Activated naive CD4-positive, alpha-beta T cell treated with anti-CD3 and anti-CD28 coated beads for 36 hours (primary cell): Measurements from ENCODE around the gene VSIG10L. TPM values are rescaled to one million over a fixed set of nuclear protein-coding genes. Genes with fewer than 3 reads are reported as not detected.
A peak's percentile ranks its signal among the peaks of the same experiment; 100 is the strongest.

Experiments used
- CTCF ChIA-PET: fragments of 350-600 bp; sonication (Branson Sonifier 250); formaldehyde crosslinking; loops from one replicate; lab custom pipeline; 2021; ENCODE audit warnings: antibody characterized with exemption; lab: Charles Lee
- DNase-seq: peaks from one replicate; pipeline ENCODE4 v3.0.0-alpha.2; 2020
- H3K27ac Mint-ChIP-seq: one replicate; pipeline ENCODE4 v1.8.0; 2021; ENCODE audit warnings: mild to moderate bottlenecking, mixed read lengths
- H3K27me3 Mint-ChIP-seq: one replicate; pipeline ENCODE4 v1.8.0; 2021; ENCODE audit warnings: low read depth, mixed read lengths
- H3K36me3 Mint-ChIP-seq: one replicate; pipeline ENCODE4 v1.8.0; 2021; ENCODE audit warnings: low read depth, mixed read lengths
- H3K4me1 Mint-ChIP-seq: one replicate; pipeline ENCODE4 v1.8.0; 2021; ENCODE audit warnings: low read depth, mixed read lengths
- H3K4me3 Mint-ChIP-seq: one replicate; pipeline ENCODE4 v1.8.0; 2021; ENCODE audit warnings: mild to moderate bottlenecking, moderate library complexity, mixed read lengths
- H3K9me3 Mint-ChIP-seq: one replicate; pipeline ENCODE4 v1.8.0; 2021; ENCODE audit warnings: mixed read lengths
- intact Hi-C: fragments of 100-400 bp; cut with micrococcal nuclease; formaldehyde crosslinking; loops from one replicate; pipeline ENCODE4 v1.15.1; 2023
- total RNA-seq, 2 experiments: library from RNA; stranded (reverse); gene quantifications; one replicate each; pipeline ENCODE4 v1.2.3, GENCODE V29; 2021

Gene VSIG10L
- total RNA-seq, 2 experiments from 2014 or later: 1.4 to 1.5 TPM

DNA sequence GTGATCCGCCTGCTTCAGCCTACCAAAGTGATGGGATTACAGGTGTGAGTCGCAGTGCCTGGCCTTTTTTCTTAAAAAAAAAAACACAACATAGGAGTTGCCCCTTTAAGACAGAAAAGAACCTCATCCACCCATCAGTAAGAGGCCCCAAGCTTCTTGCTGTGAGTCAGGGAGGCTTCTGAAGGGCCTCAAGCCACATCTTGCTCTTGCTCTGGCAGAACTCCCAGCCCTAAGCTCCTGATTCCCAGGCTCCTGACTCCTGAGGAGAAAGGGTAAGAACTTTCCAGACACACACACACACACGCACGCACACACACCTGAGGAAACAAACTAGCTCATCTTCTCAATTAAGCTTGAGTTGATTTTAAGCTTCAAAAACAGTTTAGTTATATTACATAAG is 17.4 kb upstream of the VSIG10L start:
- CTCF ChIA-PET: interaction anchor here (0.7 to 1.2 kb wide), 7 partner anchors 10 to 339 kb away, joined by 3 to 5 read pairs (median 3); no protein-coding TSS in a partner anchor
- no peaks in the 10 kb centered on the region for H3K9me3 Mint-ChIP-seq

DNA sequence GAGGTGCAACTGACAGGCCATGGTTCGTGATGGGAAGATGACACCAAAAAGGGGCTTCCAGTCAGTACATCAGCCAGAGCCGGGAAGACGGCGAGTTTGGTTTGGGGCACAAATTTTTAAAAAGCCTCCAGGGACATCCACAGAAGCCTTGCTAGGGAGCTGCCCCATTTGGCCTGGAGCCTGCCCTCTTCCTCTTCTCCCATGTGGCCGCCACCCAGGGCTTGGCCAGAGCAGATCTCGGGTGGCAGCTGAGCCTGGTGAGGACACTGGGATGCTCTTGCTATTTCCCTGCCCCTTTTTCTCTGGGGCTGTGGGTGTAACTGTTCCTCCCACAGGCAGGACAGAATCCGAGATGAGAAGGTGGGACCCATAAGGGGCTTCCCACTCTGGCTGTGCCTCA is 16.0 kb upstream of the VSIG10L start:
- H3K9me3 Mint-ChIP-seq: no peaks in the 10 kb centered on the region
- H3K4me1 Mint-ChIP-seq: peaks cover 27% of the 10 kb centered on the region
- intact Hi-C loops: no loop called here
- peaks cover 5% of the 10 kb centered on the region for H3K36me3 Mint-ChIP-seq
- no peaks in the 10 kb centered on the region for H3K27me3 Mint-ChIP-seq
- CTCF ChIA-PET: no interaction called here
- no peak for DNase-seq
- H3K4me3 Mint-ChIP-seq: no peak overlapping the region
- no peak overlapping the region for H3K27ac Mint-ChIP-seq

More for the DNA sequence above, 17.4 kb upstream of the VSIG10L start:
- DNase-seq: no peak
- Mint-ChIP-seq H3K4me1 (peaks cover 36% of the 10 kb centered on the region), H3K27ac (no peak overlapping the region), H3K27me3 (no peaks in the 10 kb centered on the region), H3K4me3 (no peak overlapping the region), H3K36me3 (peaks cover 5% of the 10 kb centered on the region)
- intact Hi-C loops: no loop called here

DNA sequence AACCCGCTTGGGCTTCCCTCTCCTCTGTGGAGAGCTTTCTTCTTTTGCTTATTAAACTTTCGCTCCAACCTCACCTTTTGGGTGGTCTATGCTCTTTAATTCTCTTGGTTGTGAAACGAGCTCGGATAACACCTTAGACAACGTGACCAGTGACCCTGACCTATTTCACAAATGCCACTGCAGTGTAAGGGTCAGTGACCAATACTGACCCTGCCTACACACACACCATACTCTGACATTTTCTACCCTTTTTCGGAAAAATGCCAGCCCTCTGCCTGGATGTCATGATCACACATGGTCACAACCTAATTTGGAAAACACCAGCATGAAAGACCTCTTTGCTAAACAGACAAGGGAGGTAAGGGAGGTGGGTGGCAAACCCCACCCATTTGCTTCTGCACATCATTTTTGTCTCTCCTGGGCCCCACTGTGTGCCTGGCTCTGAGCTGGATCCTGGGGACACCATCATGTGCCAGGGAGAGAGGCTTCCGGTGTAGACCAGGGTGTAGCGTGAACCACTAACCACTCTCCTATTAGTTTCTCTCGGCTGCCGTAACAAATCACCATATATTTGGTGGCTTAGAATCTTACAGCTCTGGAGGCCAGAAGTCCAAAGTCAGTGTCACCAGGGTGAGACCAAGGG is 14.3 kb upstream of the VSIG10L start:
- Mint-ChIP-seq H3K4me1 (peaks cover 21% of the 10 kb centered on the region), H3K9me3 (no peaks in the 10 kb centered on the region), H3K4me3 (no peak overlapping the region), H3K27me3 (no peaks in the 10 kb centered on the region), H3K27ac (no peak overlapping the region), H3K36me3 (peaks cover 8% of the 10 kb centered on the region)
- CTCF ChIA-PET: interaction anchor here (1.3 kb wide), 1 partner anchor 57 kb away, joined by 4 read pairs; no protein-coding TSS in a partner anchor
- intact Hi-C loops: no loop called here
- no peak for DNase-seq

DNA sequence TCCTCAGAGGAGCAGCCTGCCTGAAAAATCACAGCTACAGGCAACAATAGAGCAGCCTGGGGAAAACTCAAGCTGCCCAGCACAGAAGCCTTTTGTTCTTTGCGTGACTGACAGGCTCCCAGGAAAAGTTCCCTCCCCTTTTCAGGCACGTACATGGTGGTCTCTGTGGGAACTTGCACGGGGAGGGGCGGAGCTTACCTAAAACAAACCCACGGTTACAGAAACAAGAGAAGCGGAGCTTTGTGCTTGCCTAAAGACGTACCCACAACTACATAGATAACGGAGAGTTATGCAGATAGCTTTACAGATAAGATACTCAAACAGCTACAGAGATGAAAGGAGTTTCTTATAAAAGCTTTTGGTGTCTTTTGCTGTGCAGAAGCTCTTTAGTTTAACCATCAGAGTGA is 12.8 kb upstream of the VSIG10L start:
- peak; percentile 29 for DNase-seq
- no peaks in the 10 kb centered on the region for H3K27me3 Mint-ChIP-seq
- H3K4me1 Mint-ChIP-seq: peaks cover 17% of the 10 kb centered on the region
- intact Hi-C loops: no loop called here
- CTCF ChIA-PET: interaction anchor here (1.1 kb wide), 1 partner anchor 17 kb away, joined by 5 read pairs; no protein-coding TSS in a partner anchor
- no peak overlapping the region for H3K4me3 Mint-ChIP-seq
- no peaks in the 10 kb centered on the region for H3K9me3 Mint-ChIP-seq
- H3K27ac Mint-ChIP-seq: no peak overlapping the region
- H3K36me3 Mint-ChIP-seq: peaks cover 9% of the 10 kb centered on the region

DNA sequence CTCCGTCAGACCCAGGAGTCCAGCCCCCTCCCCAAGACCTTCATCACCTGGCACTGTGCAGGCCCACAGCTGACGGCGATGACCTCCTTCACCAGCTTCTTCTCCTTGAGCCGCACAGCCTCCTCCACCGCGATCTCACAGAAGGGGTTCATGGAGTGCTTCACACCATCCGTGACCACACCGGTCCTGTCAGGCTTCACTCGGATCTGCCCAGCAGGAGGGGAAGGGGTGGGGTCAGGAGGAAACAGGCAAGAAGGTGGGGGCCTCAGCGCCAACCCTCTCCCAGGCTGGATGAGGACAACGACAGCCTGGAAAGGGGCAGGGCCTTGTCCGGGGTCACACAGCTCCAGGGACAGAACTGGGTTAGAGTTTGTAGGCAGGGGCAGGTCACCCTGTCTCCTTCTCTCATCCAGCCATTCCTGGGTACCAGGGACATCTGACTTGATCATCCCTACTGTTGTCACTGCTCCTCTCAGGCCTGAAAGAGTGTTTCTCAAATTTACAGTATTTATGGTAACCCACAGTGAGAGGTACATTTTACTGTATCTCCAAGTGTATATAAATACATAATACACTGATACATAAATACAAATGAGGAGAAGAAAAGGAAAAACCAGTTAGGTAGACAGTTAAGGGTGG is 12.3 kb upstream of the VSIG10L start:
- CTCF ChIA-PET: interaction anchor here (1.1 kb wide), 1 partner anchor 16 kb away, joined by 5 read pairs; no protein-coding TSS in a partner anchor
- no peaks in the 10 kb centered on the region for H3K9me3 Mint-ChIP-seq
- H3K27me3 Mint-ChIP-seq: no peaks in the 10 kb centered on the region
- intact Hi-C loops: no loop called here
- no peak for DNase-seq
- H3K27ac Mint-ChIP-seq: no peak overlapping the region
- no peak overlapping the region for H3K4me3 Mint-ChIP-seq
- H3K4me1 Mint-ChIP-seq: peaks cover 17% of the 10 kb centered on the region
- H3K36me3 Mint-ChIP-seq: peaks cover 9% of the 10 kb centered on the region

DNA sequence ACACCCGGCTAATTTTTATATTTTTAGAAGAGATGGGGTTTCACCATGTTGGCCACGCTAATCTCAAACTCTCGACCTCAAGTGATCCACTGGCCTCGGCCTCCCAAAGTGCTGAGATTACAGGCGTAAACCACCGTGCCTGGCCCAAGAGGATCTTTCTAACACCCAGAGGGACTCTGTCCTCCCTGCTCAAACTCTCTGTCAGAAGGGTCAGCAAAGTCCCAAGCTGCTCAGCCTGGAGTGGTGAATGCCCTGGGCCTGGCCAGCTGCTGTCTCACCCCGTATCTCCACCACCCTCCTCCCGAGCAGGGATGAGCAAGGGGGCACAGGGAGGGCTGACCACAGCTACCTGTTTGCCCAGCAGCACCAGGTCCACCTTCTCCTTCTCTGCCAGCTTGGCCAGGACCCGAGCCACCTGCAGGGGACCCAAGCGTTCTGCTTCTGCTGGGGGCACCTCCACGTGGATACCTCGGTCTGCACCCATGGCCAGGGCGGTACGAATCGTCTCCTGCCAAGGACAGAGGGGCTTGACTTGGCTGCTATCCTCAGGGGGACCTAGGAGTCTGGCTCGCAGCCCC is 10.9 kb upstream of the VSIG10L start:
- no peak for DNase-seq
- no peak overlapping the region for H3K27ac Mint-ChIP-seq
- H3K4me1 Mint-ChIP-seq: peaks cover 17% of the 10 kb centered on the region

DNA sequence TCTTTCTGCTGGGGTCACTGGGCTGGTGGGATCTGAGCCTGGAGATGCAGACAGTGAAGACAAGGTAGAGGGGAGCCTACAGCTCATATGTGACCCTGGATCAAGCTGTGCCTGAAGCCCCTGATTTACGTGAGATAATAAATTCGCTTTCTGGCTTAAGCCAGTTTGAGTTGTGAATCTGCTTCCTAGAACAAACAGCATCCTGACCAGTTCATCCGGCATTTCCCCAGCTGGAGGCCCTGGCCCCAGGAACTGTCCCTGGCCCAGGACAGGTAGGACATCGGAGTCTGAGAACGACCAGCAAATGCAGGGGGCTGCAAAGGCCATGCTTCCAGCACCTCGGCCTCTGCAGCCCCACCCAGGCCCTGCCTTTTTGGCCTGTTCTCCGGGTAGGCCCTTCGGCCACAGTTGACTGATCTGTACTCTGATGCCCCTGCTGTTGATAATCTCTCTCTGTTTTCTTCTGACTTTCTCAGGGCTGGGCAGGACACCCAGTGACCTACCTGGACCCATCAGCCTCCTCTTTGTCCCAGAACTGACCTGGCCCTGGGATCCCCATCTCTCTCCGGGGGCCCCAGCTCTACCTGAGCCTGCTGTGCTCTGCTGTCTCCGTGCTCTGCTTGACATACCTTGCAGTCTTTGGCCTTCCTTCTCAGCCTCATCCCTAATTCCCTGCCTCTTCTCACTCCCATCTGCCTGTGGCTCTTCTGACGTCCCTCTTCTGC is 9.5 kb upstream of the VSIG10L start:
- Mint-ChIP-seq H3K27me3 (no peaks in the 10 kb centered on the region), H3K27ac (no peak overlapping the region), H3K4me3 (no peak overlapping the region), H3K36me3 (peaks cover 11% of the 10 kb centered on the region), H3K9me3 (no peaks in the 10 kb centered on the region), H3K4me1 (peaks cover 17% of the 10 kb centered on the region)
- intact Hi-C loops: no loop called here
- CTCF ChIA-PET: no interaction called here
- no peak for DNase-seq

More for the DNA sequence above, 10.9 kb upstream of the VSIG10L start:
- Mint-ChIP-seq H3K27me3 (no peaks in the 10 kb centered on the region), H3K36me3 (peaks cover 9% of the 10 kb centered on the region), H3K9me3 (no peaks in the 10 kb centered on the region), H3K4me3 (no peak overlapping the region)
- CTCF ChIA-PET: no interaction called here
- intact Hi-C loops: no loop called here

DNA sequence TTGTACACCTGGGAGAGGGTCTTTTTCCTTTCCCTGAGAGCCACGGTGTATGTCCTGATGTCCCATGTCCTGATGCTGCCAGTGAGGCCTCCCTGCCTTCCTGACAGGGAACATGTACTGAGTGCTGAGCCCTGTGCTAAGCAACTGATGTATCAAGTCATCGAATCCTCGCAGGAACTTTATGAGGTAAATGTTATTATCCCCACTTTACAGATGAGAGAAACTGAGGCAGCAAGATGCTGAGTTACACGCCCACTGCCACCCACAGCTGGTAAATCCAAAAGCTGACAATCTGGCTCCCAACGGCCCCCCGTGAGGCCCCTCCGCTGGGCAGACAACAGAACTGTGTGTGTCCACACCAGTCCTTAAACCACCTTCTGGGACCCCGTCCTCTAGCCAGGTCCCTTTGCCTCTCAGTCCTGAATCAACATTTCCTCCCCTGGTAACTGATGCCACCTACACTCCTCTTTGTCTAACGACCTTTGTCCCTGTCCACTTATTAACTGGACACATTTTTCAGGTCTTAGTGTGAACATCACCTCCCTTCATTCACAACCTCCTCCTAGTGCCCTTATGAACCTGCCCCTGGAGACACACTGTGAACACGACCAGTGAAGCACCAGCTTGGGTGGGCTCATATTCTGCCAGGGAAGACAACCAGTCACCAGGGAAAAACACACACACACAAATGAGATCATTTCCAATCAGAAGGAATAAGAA is 5.4 kb upstream of the VSIG10L start:
- Mint-ChIP-seq H3K4me1 (no peaks in the 10 kb centered on the region), H3K36me3 (peaks cover 15% of the 10 kb centered on the region), H3K27me3 (no peaks in the 10 kb centered on the region), H3K4me3 (no peak overlapping the region), H3K27ac (no peak overlapping the region), H3K9me3 (no peaks in the 10 kb centered on the region)
- CTCF ChIA-PET: no interaction called here
- intact Hi-C loops: no loop called here
- DNase-seq: no peak

DNA sequence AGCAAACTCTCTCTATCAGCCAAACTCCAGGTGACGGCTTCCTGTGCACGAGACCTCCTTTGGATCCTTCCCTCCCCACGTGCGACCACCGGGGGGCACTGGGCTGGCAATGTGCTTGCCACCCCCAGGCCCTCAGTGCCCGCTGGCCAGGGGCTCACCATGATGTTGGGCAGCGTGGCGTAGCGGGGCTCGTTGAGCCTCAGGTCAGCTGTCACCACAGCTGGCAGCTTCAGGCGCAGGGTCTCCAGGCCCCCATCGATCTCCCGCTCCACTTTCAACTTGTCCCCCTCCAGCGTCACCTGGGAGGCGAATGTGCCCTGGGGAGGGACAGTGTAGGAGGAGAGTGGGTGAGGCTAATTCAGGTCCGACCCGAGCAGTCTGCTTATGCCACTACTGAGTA is 4.8 kb upstream of the VSIG10L start:
- DNase-seq: no peak
- no peak overlapping the region for H3K4me3 Mint-ChIP-seq
- no peak overlapping the region for H3K27ac Mint-ChIP-seq
- H3K36me3 Mint-ChIP-seq: peaks cover 11% of the 10 kb centered on the region
- CTCF ChIA-PET: no interaction called here
- no peaks in the 10 kb centered on the region for H3K4me1 Mint-ChIP-seq
- intact Hi-C loops: no loop called here
- no peaks in the 10 kb centered on the region for H3K9me3 Mint-ChIP-seq
- no peaks in the 10 kb centered on the region for H3K27me3 Mint-ChIP-seq

DNA sequence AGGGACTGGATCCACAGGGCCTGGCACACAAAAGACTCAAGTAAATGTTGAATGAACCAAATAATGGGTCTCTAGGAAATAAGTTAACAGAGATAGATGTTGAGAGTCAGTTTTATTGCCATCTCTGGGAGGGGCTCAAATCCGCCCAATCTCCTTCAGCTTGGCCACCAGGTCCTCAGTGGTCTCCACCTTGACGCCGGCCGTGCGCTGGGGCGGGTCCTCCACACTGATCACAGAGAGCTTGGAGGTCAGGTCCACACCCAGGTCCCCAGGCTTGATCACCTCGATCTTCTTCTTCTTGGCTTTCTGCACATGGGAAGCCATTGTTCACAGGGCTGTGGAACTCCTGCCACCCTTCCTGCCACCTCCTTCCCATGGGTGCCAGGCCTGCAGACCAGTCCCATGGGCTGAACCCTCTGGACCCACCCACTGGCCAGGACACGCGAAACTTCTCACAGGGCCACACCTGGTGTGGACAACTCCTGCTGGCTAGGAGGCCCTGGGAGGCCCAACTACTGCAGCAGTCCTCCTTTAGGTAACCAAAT is 3.2 kb upstream of the VSIG10L start:
- peaks cover 9% of the 10 kb centered on the region for H3K36me3 Mint-ChIP-seq
- no peaks in the 10 kb centered on the region for H3K27me3 Mint-ChIP-seq
- CTCF ChIA-PET: no interaction called here
- H3K4me1 Mint-ChIP-seq: peaks cover 2% of the 10 kb centered on the region
- DNase-seq: no peak
- intact Hi-C loops: no loop called here
- H3K9me3 Mint-ChIP-seq: no peaks in the 10 kb centered on the region
- H3K4me3 Mint-ChIP-seq: no peak overlapping the region
- H3K27ac Mint-ChIP-seq: no peak overlapping the region

DNA sequence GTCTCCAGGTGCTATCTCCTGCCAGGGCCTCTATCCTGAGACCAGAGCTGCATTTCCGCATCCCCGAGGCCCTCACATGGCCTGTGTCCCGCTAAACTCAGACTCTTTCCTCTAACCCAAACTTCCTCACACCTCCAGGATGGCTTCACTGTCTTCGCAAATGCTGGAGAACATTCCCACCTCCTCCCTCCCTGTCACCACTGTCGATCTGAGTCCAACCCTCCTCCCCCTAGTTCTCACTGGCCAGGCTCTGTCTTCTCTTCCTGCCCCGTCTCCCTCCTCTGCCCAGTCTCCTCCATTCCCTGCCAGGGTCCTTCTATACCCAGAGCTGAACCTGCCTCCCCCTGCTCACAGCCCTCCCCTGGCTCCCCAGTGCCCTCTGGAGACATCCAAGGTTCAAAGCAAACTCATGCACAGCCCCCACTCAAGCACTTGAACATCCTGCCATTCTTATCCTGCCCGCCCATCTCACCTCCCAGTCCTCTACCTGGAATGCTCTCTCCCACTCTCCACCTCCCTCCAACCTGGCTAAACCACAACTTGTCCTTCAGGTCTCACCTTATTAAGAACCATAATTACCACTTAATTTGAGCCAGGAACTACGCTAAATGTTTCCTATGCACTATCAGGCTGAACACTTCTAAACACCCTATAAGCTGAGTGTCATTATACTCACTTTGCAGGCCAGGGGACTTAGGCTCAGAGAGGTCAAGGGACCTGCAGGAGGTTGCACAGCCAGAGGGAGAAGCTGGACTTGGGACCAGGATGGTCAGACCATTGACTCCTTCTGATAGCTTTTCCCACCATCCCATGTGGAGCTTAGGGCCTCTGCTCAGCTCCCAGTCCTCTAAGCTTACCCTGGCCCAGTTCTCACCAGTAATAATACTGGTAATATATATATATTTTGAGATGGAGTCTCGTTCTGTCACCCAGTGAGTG is 961 bp upstream of the VSIG10L start:
- no peaks in the 10 kb centered on the region for H3K27me3 Mint-ChIP-seq
- CTCF ChIA-PET: interaction anchor here (0.6 to 1.1 kb wide), 3 partner anchors 17 to 97 kb away, joined by 3 to 4 read pairs (median 3); no protein-coding TSS in a partner anchor
- no peak overlapping the region for H3K4me3 Mint-ChIP-seq
- intact Hi-C loops: no loop called here
- DNase-seq: no peak
- H3K36me3 Mint-ChIP-seq: peaks cover 7% of the 10 kb centered on the region
- no peak overlapping the region for H3K27ac Mint-ChIP-seq
- H3K4me1 Mint-ChIP-seq: peaks cover 13% of the 10 kb centered on the region
- no peaks in the 10 kb centered on the region for H3K9me3 Mint-ChIP-seq
